AG10803 (cell line): Measurements from ENCODE around the gene KRTAP4-11.
"Not testable (repeated sequence)": the region's sequence is repeated elsewhere in the genome, so short reads cannot be mapped to it uniquely, and the experiment has no call there.

Source experiments
- DNase-seq: peaks from one replicate; pipeline ENCODE4 v3.0.0; 2010; ENCODE audit warnings: low read depth
- H3K4me3 ChIP-seq: 2 replicates; pipeline ENCODE4 v1.5.1; 2011; ENCODE audit warnings: mild to moderate bottlenecking, low read length, control low read depth
- CTCF ChIP-seq: conservative IDR thresholded peaks from 2 replicates; pipeline ENCODE4 v1.5.1; 2011; ENCODE audit warnings: mild to moderate bottlenecking, low read length, control low read depth, inconsistent platforms

Gene KRTAP4-11

GRCh38 chr17:41117846-41118386 is at the start of gene KRTAP4-11:
Gene KRTAP4-11 (minus strand): TSS chr17:41118373. CDS start chr17:41118315, 58 bp downstream.
- not testable (repeated sequence) for DNase-seq

GRCh38 chr17:41167561-41167960 is 49.4 kb upstream of the KRTAP4-11 start:
- TF ChIP-seq CTCF: no peak
- no peak overlapping the region for H3K4me3 ChIP-seq
- DNase-seq: no peak

More at GRCh38 chr17:41117846-41118386, at the start of gene KRTAP4-11:
- H3K4me3 ChIP-seq: not testable (repeated sequence)

- no peak for TF ChIP-seq CTCF
- no peak for DNase-seq
- no peak overlapping the region for H3K4me3 ChIP-seq
Measured at GRCh38 chr17:41163828-41164227, 45.7 kb upstream of the KRTAP4-11 start.

GRCh38 chr17:41160648-41161047 is 42.5 kb upstream of the KRTAP4-11 start, which contains the start of gene KRTAP4-4:
Gene KRTAP4-4 (minus strand): TSS chr17:41160748. CDS start chr17:41160691, 57 bp downstream.
- no peak for DNase-seq
- no peak within 1 kb of the TSS for H3K4me3 ChIP-seq
- TF ChIP-seq CTCF: no peak

- DNase-seq: not testable (repeated sequence)
Measured at GRCh38 chr17:41160190-41160589, 42.0 kb upstream of the KRTAP4-11 start.

GRCh38 chr17:41153856-41154255 is 35.7 kb upstream of the KRTAP4-11 start:
- DNase-seq: no peak
- no peak overlapping the region for H3K4me3 ChIP-seq
- TF ChIP-seq CTCF: no peak

More at GRCh38 chr17:41160190-41160589, 42.0 kb upstream of the KRTAP4-11 start:
- not testable (repeated sequence) for H3K4me3 ChIP-seq

GRCh38 chr17:41151525-41151924 is 33.4 kb upstream of the KRTAP4-11 start:
- DNase-seq: no peak
- no peak for TF ChIP-seq CTCF
- no peak overlapping the region for H3K4me3 ChIP-seq

GRCh38 chr17:41150026-41150425 is 31.9 kb upstream of the KRTAP4-11 start:
- DNase-seq: no peak
- H3K4me3 ChIP-seq: no peak overlapping the region
- no peak for TF ChIP-seq CTCF
